ENCODE measurements around the gene VSTM2B.

The VSTM2B gene

DNA sequence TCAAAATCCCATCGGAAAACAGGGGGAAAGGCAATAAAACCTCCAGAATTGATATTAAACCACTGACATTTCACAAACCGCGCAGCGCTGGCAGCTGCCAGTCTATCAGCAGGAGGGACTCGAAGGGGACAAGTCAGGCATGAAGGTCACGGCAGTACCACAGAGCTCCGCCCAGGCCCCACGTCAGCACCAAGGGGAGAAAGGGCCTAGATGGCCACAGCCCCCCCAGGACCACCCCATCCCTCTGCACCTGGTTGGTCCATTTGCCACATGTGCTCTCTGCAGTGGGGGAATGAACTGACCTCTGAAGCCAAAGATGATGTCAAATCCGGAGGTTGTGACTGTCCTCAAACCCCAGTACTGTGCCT is 9.5 kb upstream of the VSTM2B start:
- 94% methylated on average over 9 of the region's 9 CpGs for WGBS (ENCODE audit: insufficient coverage)
- Histone ChIP-seq H3K27me3 (replicated peaks in 2 of 5; ENCODE audit: control insufficient read depth in 4 of 5, insufficient read depth in 5 of 5, low read length in 4 of 5) (peaks cover 0 to 31% (median 6%) of the 10 kb centered on the region in 5 experiments), H3K4me1 (ENCODE audit: control extremely low read depth in 1 of 4, control insufficient read depth in 4 of 4, insufficient read depth in 4 of 4, low read length in 3 of 4) (no peaks in the 10 kb centered on the region), H3K9me3 (ENCODE audit: control extremely low read depth in 1 of 5, control insufficient read depth in 4 of 5, insufficient read depth in 2 of 5, low read depth in 1 of 5, low read length in 4 of 5) (no peaks in the 10 kb centered on the region), H3K4me3 (ENCODE audit: control insufficient read depth in 1 of 7, extremely low read depth in 1 of 7, insufficient read depth in 4 of 7, low read depth in 2 of 7, low read length in 6 of 7) (no peak overlapping the region), H3K27ac (ENCODE audit: insufficient read depth in 1 of 2, low read depth in 1 of 2, low read length in 2 of 2, poor library complexity in 1 of 2, severe bottlenecking in 2 of 2) (no peak overlapping the region), H3K36me3 (ENCODE audit: control insufficient read depth in 4 of 4, insufficient read depth in 4 of 4, low read length in 3 of 4) (no peaks in the 10 kb centered on the region)
- DNase-seq = no peak
- ChIA-PET POLR2A (no interaction called here), CTCF (no interaction called here)

DNA sequence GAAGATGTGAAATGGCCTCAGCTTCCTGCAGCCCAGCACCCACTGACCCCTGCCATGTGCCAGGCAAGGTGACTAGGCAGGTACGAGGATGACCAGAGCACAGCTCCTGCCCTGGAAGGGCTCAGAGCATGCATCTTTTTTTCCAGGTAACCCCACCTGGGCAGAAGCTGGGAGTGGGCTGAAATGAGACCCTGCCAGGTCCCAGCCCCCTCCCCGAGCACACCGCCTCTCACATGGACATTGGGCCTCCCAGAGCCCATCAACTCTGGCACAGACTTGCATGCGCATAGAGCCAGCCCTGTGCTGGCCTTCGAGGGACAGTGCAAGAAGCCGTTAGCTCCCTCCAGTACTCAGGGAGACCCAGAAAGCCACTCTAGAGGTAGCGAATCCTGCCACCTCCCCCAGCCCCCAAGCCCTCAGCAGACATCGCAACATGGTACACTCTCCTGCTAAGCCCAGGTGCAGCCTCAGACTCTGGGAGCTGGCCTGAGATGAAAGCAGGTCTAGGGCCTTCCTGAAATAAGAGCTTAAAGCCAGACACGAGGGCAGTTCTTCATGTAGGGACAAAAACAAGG is 8.9 kb upstream of the VSTM2B start:
- H3K4me3 ChIP-seq (ENCODE audit: control insufficient read depth in 1 of 7, extremely low read depth in 1 of 7, insufficient read depth in 4 of 7, low read depth in 2 of 7, low read length in 6 of 7) = no peak overlapping the region
- ChIA-PET CTCF (no interaction called here), POLR2A (no interaction called here)
- peaks cover 0 to 37% (median 8%) of the 10 kb centered on the region in 5 experiments for H3K27me3 ChIP-seq (replicated peaks in 2 of 5; ENCODE audit: control insufficient read depth in 4 of 5, insufficient read depth in 5 of 5, low read length in 4 of 5)
- H3K4me1 ChIP-seq (ENCODE audit: control extremely low read depth in 1 of 4, control insufficient read depth in 4 of 4, insufficient read depth in 4 of 4, low read length in 3 of 4) = no peaks in the 10 kb centered on the region
- no peak overlapping the region for H3K27ac ChIP-seq (ENCODE audit: insufficient read depth in 1 of 2, low read depth in 1 of 2, low read length in 2 of 2, poor library complexity in 1 of 2, severe bottlenecking in 2 of 2)
- WGBS (ENCODE audit: insufficient coverage) = 69% methylated on average over 8 of the region's 9 CpGs
- no peaks in the 10 kb centered on the region for H3K36me3 ChIP-seq (ENCODE audit: control insufficient read depth in 4 of 4, insufficient read depth in 4 of 4, low read length in 3 of 4)
- no peak for DNase-seq
- H3K9me3 ChIP-seq (ENCODE audit: control extremely low read depth in 1 of 5, control insufficient read depth in 4 of 5, insufficient read depth in 2 of 5, low read depth in 1 of 5, low read length in 4 of 5) = no peaks in the 10 kb centered on the region

DNA sequence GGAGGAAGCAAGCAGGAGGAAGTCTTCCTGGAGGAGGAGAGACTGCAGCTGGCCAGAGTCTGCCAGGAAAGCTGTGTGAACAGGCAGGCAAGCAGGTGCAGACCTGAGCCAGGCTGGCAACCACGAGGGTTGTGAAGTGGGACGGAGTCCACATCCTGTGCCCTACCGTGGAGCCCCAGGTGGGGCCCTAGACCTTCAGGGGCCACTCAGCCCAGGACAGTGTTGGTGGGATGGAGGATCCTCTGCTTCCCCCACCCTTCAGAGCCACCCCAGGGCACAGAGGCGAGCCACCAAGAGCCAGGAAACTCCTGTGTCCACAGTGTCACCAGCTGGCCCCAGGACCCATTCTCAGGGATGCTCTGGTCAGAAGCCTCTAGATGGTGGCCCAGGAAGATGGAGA is 8.4 kb upstream of the VSTM2B start:
- Histone ChIP-seq H3K4me1 (ENCODE audit: control extremely low read depth in 1 of 4, control insufficient read depth in 4 of 4, insufficient read depth in 4 of 4, low read length in 3 of 4) (no peaks in the 10 kb centered on the region), H3K36me3 (ENCODE audit: control insufficient read depth in 4 of 4, insufficient read depth in 4 of 4, low read length in 3 of 4) (no peaks in the 10 kb centered on the region), H3K9me3 (ENCODE audit: control extremely low read depth in 1 of 5, control insufficient read depth in 4 of 5, insufficient read depth in 2 of 5, low read depth in 1 of 5, low read length in 4 of 5) (no peaks in the 10 kb centered on the region), H3K4me3 (ENCODE audit: control insufficient read depth in 1 of 7, extremely low read depth in 1 of 7, insufficient read depth in 4 of 7, low read depth in 2 of 7, low read length in 6 of 7) (no peak overlapping the region), H3K27ac (ENCODE audit: insufficient read depth in 1 of 2, low read depth in 1 of 2, low read length in 2 of 2, poor library complexity in 1 of 2, severe bottlenecking in 2 of 2) (no peak overlapping the region), H3K27me3 (replicated peaks in 2 of 5; ENCODE audit: control insufficient read depth in 4 of 5, insufficient read depth in 5 of 5, low read length in 4 of 5) (peaks cover 0 to 42% (median 9%) of the 10 kb centered on the region in 5 experiments)
- CTCF ChIA-PET = no interaction called here
- DNase-seq = no peak
- POLR2A ChIA-PET = no interaction called here
- no CpG with 5 or more reads among the region's 4 CpGs for WGBS (ENCODE audit: insufficient coverage)

DNA sequence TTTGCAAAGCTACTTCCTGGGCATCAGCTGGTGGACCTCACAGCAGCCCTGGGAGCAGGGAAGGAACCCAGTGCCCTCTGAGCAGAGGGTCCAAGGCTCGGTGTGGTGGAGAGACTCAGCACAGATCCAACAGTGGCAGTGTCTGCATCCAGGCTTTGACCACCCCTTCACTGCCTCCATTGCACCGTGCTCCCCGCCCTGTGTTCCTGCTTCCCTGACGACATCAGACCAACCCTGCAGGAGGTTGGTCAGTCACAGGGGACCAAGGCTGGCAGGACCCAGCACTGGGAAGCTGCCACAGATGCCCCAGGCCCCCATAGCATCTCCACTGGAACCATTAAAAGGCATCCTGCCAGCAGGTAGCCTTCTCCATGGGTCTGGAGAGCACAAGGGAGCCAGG is 7.8 kb upstream of the VSTM2B start:
- ChIA-PET POLR2A (no interaction called here), CTCF (interaction anchor here (1.9 kb wide), 1 partner anchor 11 kb away, joined by 5 read pairs; no protein-coding TSS in a partner anchor)
- Histone ChIP-seq H3K36me3 (ENCODE audit: control insufficient read depth in 4 of 4, insufficient read depth in 4 of 4, low read length in 3 of 4) (no peaks in the 10 kb centered on the region), H3K27me3 (replicated peaks in 2 of 5; ENCODE audit: control insufficient read depth in 4 of 5, insufficient read depth in 5 of 5, low read length in 4 of 5) (peaks cover under 1 to 48% (median 10%) of the 10 kb centered on the region in 5 experiments), H3K4me3 (ENCODE audit: control insufficient read depth in 1 of 7, extremely low read depth in 1 of 7, insufficient read depth in 4 of 7, low read depth in 2 of 7, low read length in 6 of 7) (no peak overlapping the region), H3K27ac (ENCODE audit: insufficient read depth in 1 of 2, low read depth in 1 of 2, low read length in 2 of 2, poor library complexity in 1 of 2, severe bottlenecking in 2 of 2) (no peak overlapping the region), H3K4me1 (ENCODE audit: control extremely low read depth in 1 of 4, control insufficient read depth in 4 of 4, insufficient read depth in 4 of 4, low read length in 3 of 4) (no peaks in the 10 kb centered on the region), H3K9me3 (ENCODE audit: control extremely low read depth in 1 of 5, control insufficient read depth in 4 of 5, insufficient read depth in 2 of 5, low read depth in 1 of 5, low read length in 4 of 5) (no peaks in the 10 kb centered on the region)
- WGBS (ENCODE audit: insufficient coverage) = 83% methylated on average over 4 of the region's 4 CpGs
- no peak for DNase-seq

DNA sequence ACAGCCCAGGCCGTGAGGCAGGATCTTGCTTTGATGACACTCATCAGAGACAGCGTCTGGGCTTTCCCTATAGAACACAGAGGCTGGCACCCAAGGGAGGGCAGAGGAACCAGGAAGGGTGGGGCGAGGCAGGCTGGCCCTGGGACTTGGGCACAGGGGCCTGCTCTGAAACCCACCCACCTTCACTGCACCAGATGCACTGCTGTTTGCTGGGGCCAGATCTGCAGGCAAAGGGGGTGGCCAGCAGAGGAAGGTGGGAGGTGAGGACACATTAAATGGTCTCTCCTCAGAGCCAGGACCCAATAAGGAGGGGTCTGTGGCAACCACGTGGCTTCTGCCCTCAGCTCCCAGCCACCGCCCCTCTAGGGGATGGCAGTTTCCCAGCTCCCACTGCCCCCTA is 6.6 kb upstream of the VSTM2B start:
- ChIA-PET CTCF (interaction anchor here (1.9 kb wide), 1 partner anchor 9 kb away, joined by 5 read pairs; no protein-coding TSS in a partner anchor), POLR2A (no interaction called here)
- Histone ChIP-seq H3K4me1 (ENCODE audit: control extremely low read depth in 1 of 4, control insufficient read depth in 4 of 4, insufficient read depth in 4 of 4, low read length in 3 of 4) (no peaks in the 10 kb centered on the region), H3K27me3 (replicated peaks in 2 of 5; ENCODE audit: control insufficient read depth in 4 of 5, insufficient read depth in 5 of 5, low read length in 4 of 5) (peaks cover 13 to 60% (median 22%) of the 10 kb centered on the region in 5 experiments), H3K27ac (ENCODE audit: insufficient read depth in 1 of 2, low read depth in 1 of 2, low read length in 2 of 2, poor library complexity in 1 of 2, severe bottlenecking in 2 of 2) (no peak overlapping the region), H3K9me3 (ENCODE audit: control extremely low read depth in 1 of 5, control insufficient read depth in 4 of 5, insufficient read depth in 2 of 5, low read depth in 1 of 5, low read length in 4 of 5) (peaks cover 0 to 2% (median 0%) of the 10 kb centered on the region in 5 experiments), H3K36me3 (ENCODE audit: control insufficient read depth in 4 of 4, insufficient read depth in 4 of 4, low read length in 3 of 4) (no peaks in the 10 kb centered on the region), H3K4me3 (ENCODE audit: control insufficient read depth in 1 of 7, extremely low read depth in 1 of 7, insufficient read depth in 4 of 7, low read depth in 2 of 7, low read length in 6 of 7) (no peak overlapping the region)
- WGBS (ENCODE audit: insufficient coverage) = 81% methylated on average over 5 of the region's 5 CpGs
- DNase-seq = no peak

DNA sequence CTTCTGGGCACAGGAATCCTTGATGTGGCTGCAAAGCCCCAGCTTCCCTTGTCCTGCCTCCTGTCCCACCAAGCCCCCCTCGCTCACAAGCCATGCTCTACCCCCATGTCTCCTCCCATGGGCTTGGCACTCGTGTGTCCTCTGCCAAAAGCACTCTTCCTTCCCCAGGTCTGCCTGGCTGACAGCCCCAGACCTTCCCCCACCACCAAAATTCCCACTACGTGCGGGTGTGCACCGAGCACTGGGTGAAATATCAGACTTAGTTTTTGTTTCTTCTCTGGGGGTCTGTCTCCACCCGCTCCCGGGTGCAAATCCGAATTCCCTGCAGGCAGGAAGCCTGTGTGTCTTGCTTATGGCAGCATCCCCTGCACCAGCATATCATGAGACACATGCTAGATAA is 5.9 kb upstream of the VSTM2B start:
- ChIA-PET CTCF (interaction anchor here (1.9 kb wide), 1 partner anchor 9 kb away, joined by 5 read pairs; no protein-coding TSS in a partner anchor), POLR2A (no interaction called here)
- DNase-seq = no peak
- Histone ChIP-seq H3K27me3 (replicated peaks in 2 of 5; ENCODE audit: control insufficient read depth in 4 of 5, insufficient read depth in 5 of 5, low read length in 4 of 5) (peaks cover 15 to 67% (median 30%) of the 10 kb centered on the region in 5 experiments), H3K4me3 (ENCODE audit: control insufficient read depth in 1 of 7, extremely low read depth in 1 of 7, insufficient read depth in 4 of 7, low read depth in 2 of 7, low read length in 6 of 7) (no peak overlapping the region), H3K9me3 (ENCODE audit: control extremely low read depth in 1 of 5, control insufficient read depth in 4 of 5, insufficient read depth in 2 of 5, low read depth in 1 of 5, low read length in 4 of 5) (peaks cover 0 to 2% (median 0%) of the 10 kb centered on the region in 5 experiments), H3K27ac (ENCODE audit: insufficient read depth in 1 of 2, low read depth in 1 of 2, low read length in 2 of 2, poor library complexity in 1 of 2, severe bottlenecking in 2 of 2) (no peak overlapping the region), H3K4me1 (ENCODE audit: control extremely low read depth in 1 of 4, control insufficient read depth in 4 of 4, insufficient read depth in 4 of 4, low read length in 3 of 4) (peaks cover 0 to 4% (median under 1%) of the 10 kb centered on the region in 4 experiments), H3K36me3 (ENCODE audit: control insufficient read depth in 4 of 4, insufficient read depth in 4 of 4, low read length in 3 of 4) (no peaks in the 10 kb centered on the region)
- 85% methylated on average over 5 of the region's 8 CpGs for WGBS (ENCODE audit: insufficient coverage)

DNA sequence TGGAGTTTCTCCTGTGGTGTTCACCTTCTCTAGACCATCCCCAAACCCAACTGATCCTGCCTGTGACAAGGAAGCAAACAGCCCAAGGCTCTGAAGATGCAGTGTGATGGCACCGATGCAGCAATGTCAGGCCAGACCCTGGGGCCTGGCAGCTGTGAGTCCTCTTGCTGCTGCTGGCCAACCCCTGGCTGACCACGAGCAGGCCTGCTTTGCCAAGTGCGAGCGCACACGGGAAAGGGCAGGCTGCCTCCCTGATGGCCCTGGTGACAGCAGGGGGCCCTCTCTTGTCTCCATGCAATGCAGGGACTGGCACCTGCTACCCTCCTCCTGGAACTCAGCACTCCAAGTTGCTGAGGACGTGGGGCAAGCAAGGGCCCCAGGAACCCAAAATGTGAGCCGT is 5.4 kb upstream of the VSTM2B start:
- Histone ChIP-seq H3K4me3 (ENCODE audit: control insufficient read depth in 1 of 7, extremely low read depth in 1 of 7, insufficient read depth in 4 of 7, low read depth in 2 of 7, low read length in 6 of 7) (no peak overlapping the region), H3K36me3 (ENCODE audit: control insufficient read depth in 4 of 4, insufficient read depth in 4 of 4, low read length in 3 of 4) (no peaks in the 10 kb centered on the region), H3K27me3 (replicated peaks in 2 of 5; ENCODE audit: control insufficient read depth in 4 of 5, insufficient read depth in 5 of 5, low read length in 4 of 5) (peaks cover 15 to 71% (median 31%) of the 10 kb centered on the region in 5 experiments), H3K9me3 (ENCODE audit: control extremely low read depth in 1 of 5, control insufficient read depth in 4 of 5, insufficient read depth in 2 of 5, low read depth in 1 of 5, low read length in 4 of 5) (peaks cover 0 to 2% (median 0%) of the 10 kb centered on the region in 5 experiments), H3K27ac (ENCODE audit: insufficient read depth in 1 of 2, low read depth in 1 of 2, low read length in 2 of 2, poor library complexity in 1 of 2, severe bottlenecking in 2 of 2) (no peak overlapping the region), H3K4me1 (ENCODE audit: control extremely low read depth in 1 of 4, control insufficient read depth in 4 of 4, insufficient read depth in 4 of 4, low read length in 3 of 4) (peaks cover 0 to 7% (median 2%) of the 10 kb centered on the region in 4 experiments)
- POLR2A ChIA-PET = no interaction called here
- CTCF ChIA-PET = no interaction called here
- 75% methylated on average over 6 of the region's 7 CpGs for WGBS (ENCODE audit: insufficient coverage)
- no peak for DNase-seq

All from common myeloid progenitor, CD34-positive (primary cell).